Lower leg skin (tissue), 3 donors: ENCODE measurements around the gene NLK.

Source experiments
- POLR2A ChIP-seq, 2 donors: fragments of 450-650 bp; IDR thresholded peaks; one replicate each; pipeline ENCODE4 v1.6.1; 2016 to 2017; ENCODE audit warnings: antibody characterized with exemption in 2 of 2, mild to moderate bottlenecking in 1 of 2, moderate library complexity in 1 of 2
- TF ChIP-seq, protein P1 (sequence below), 3 donors: fragments of 450-650 bp; IDR thresholded peaks; one replicate each; pipeline ENCODE4 v1.5.1; 2016; ENCODE audit warnings: antibody characterized with exemption in 3 of 3, mild to moderate bottlenecking in 3 of 3, moderate library complexity in 2 of 3

DNA sequence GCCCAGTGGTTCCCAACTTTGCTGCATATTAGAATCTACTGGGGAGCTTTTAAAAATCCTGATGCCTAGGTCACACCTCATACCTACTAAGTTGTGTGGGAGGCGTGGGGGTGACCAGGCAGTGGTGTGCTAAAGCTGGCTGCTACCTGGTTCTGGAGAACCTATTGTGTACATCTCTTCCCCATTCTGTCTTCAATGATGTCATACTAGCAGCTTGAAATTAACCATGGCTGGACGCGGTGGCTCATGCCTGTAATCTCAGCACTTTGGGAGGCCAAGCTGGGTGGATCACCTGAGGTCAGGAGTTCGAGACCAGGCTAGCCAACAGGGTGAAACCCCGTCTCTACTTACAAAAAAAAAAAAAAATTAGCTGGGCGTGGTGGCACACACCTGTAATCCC lies 11.3 kb upstream of the NLK start:
- no peak for TF ChIP-seq POLR2A (IDR thresholded peaks at IDR 0.05)
- TF ChIP-seq, protein P1, sequence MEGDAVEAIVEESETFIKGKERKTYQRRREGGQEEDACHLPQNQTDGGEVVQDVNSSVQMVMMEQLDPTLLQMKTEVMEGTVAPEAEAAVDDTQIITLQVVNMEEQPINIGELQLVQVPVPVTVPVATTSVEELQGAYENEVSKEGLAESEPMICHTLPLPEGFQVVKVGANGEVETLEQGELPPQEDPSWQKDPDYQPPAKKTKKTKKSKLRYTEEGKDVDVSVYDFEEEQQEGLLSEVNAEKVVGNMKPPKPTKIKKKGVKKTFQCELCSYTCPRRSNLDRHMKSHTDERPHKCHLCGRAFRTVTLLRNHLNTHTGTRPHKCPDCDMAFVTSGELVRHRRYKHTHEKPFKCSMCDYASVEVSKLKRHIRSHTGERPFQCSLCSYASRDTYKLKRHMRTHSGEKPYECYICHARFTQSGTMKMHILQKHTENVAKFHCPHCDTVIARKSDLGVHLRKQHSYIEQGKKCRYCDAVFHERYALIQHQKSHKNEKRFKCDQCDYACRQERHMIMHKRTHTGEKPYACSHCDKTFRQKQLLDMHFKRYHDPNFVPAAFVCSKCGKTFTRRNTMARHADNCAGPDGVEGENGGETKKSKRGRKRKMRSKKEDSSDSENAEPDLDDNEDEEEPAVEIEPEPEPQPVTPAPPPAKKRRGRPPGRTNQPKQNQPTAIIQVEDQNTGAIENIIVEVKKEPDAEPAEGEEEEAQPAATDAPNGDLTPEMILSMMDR (IDR thresholded peaks at IDR 0.05), result no peak
